ENCODE results near the gene RBM24.

- TF ChIP-seq CTCF (conservative IDR thresholded peaks at IDR 0.05; ENCODE audit: low read length): no peak
- TF ChIP-seq EZH2phosphoT487 (IDR thresholded peaks at IDR 0.05; ENCODE audit: borderline replicate concordance, low read depth, low read length): no peak
These were observed 40.2 kb upstream of the RBM24 start for GRCh38 chr6:17240803-17241500.

All from OCI-LY7 (cell line).